Measurements from ENCODE around the gene RAB24. TPM values are rescaled to one million over a fixed set of nuclear protein-coding genes. Genes with fewer than 3 reads are reported as not detected.
A peak's percentile ranks its signal among the peaks of the same experiment; 100 is the strongest.
"Not testable (repeated sequence)": the region's sequence is repeated elsewhere in the genome, so short reads cannot be mapped to it uniquely, and the experiment has no call there.

Gene RAB24
- total and polyA plus RNA-seq, 2 donors from 2014 or later = 25.0 to 77.6 TPM

DNA sequence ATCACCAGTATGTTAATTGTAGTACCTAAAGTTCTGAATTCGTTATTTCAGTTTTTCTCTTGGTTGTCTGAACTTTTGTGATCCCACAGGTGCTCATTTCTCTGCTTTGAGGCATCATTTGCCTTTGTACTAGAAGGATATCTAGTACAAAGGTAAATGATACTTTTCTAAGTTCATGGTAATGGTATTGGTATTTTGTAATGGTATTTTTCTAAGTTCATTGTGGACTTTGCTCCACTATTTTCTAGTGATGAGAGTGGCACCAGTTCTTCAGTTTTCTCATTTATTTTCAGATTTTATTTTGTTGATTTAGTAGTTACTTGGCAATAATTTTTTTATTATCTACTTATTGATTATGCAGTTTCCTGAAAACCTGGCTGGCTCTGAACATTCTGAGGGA lies 42.0 kb downstream of the RAB24 start:
- H3K36me3 ChIP-seq (ENCODE audit: control insufficient read depth in 2 of 3, insufficient read depth in 3 of 3, low read length in 3 of 3) = peaks cover 5 to 14% (median 13%) of the 10 kb centered on the region in 3 donors
- H3K9ac ChIP-seq (ENCODE audit: low read length in 3 of 3) = no peak overlapping the region
- no peaks in the 10 kb centered on the region for H3K4me1 ChIP-seq (ENCODE audit: control insufficient read depth in 2 of 3, insufficient read depth in 2 of 3, low read depth in 1 of 3, low read length in 3 of 3)
- FAIRE-seq (no peak), DNase-seq (no peak)
- no peaks in the 10 kb centered on the region for H3K27me3 ChIP-seq (ENCODE audit: control insufficient read depth, insufficient read depth, low read length)
- no peak overlapping the region for H3K4me3 ChIP-seq (ENCODE audit: low read length in 3 of 3)
- no peak overlapping the region for H3K27ac ChIP-seq (ENCODE audit: low read depth in 2 of 2, low read length in 2 of 2)
- H3K9me3 ChIP-seq (ENCODE audit: control insufficient read depth in 2 of 3, insufficient read depth in 1 of 3, low read length in 3 of 3) = no peaks in the 10 kb centered on the region
- intact Hi-C loops (cut with DNase I) = no loop called here
- TF ChIP-seq, protein P1, sequence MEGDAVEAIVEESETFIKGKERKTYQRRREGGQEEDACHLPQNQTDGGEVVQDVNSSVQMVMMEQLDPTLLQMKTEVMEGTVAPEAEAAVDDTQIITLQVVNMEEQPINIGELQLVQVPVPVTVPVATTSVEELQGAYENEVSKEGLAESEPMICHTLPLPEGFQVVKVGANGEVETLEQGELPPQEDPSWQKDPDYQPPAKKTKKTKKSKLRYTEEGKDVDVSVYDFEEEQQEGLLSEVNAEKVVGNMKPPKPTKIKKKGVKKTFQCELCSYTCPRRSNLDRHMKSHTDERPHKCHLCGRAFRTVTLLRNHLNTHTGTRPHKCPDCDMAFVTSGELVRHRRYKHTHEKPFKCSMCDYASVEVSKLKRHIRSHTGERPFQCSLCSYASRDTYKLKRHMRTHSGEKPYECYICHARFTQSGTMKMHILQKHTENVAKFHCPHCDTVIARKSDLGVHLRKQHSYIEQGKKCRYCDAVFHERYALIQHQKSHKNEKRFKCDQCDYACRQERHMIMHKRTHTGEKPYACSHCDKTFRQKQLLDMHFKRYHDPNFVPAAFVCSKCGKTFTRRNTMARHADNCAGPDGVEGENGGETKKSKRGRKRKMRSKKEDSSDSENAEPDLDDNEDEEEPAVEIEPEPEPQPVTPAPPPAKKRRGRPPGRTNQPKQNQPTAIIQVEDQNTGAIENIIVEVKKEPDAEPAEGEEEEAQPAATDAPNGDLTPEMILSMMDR (IDR thresholded peaks at IDR 0.05; ENCODE audit: borderline replicate concordance, extremely low read depth, insufficient read depth) = no peak

DNA sequence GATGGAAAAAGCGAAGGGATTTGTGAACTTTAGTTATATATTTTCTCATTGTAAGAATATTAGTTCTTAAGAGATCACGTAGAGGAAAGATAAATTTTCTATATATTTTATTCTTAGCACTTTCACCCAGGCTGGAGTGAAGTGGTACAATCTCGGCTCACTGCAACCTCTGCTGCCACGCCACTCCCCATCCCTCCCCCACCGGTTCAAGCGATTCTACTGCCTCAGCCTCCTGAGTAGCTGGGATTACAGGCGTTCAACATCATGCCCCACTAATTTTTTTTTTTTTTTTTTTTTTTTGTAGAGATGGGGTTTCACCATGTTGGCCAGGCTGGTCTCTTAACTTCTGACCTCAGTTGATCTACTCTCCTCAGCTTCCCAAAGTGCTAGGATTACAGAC lies 42.6 kb downstream of the RAB24 start:
- H3K36me3 ChIP-seq (ENCODE audit: control insufficient read depth in 2 of 3, insufficient read depth in 3 of 3, low read length in 3 of 3) = peaks cover 5 to 11% (median 8%) of the 10 kb centered on the region in 3 donors
- no peak for FAIRE-seq
- intact Hi-C loops (cut with DNase I) = no loop called here

DNA sequence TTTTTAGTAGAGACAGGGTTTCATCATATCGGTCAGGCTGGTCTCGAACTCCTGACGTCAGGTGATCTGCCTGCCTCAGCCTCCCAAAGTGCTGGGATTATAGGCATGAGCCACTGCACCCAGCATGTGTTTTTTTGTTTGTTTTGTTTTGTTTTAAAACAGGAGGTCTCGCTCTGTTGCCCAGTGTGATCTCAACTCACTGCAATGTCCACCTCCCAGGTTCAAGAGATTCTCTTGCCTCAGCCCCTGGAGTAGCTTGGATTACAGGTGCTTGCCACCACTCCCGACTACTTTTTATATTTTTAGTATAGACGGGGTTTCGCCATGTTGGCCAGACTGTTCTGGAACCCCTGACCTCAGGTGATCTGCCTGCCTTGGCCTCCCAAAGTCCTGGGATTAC lies 44.8 kb downstream of the RAB24 start:
- H3K27me3 ChIP-seq (ENCODE audit: control insufficient read depth, insufficient read depth, low read length); H3K9me3 ChIP-seq (ENCODE audit: control insufficient read depth in 2 of 3, insufficient read depth in 1 of 3, low read length in 3 of 3); H3K27ac ChIP-seq (ENCODE audit: low read depth in 2 of 2, low read length in 2 of 2); intact Hi-C loops (cut with DNase I); H3K9ac ChIP-seq (ENCODE audit: low read length in 3 of 3); H3K36me3 ChIP-seq (ENCODE audit: control insufficient read depth in 2 of 3, insufficient read depth in 3 of 3, low read length in 3 of 3); FAIRE-seq; DNase-seq; H3K4me3 ChIP-seq (ENCODE audit: low read length in 3 of 3); H3K4me1 ChIP-seq (ENCODE audit: control insufficient read depth in 2 of 3, insufficient read depth in 2 of 3, low read depth in 1 of 3, low read length in 3 of 3): not testable (repeated sequence)

More for the DNA sequence above, 42.6 kb downstream of the RAB24 start:
- no peaks in the 10 kb centered on the region for H3K4me1 ChIP-seq (ENCODE audit: control insufficient read depth in 2 of 3, insufficient read depth in 2 of 3, low read depth in 1 of 3, low read length in 3 of 3)
- no peak overlapping the region for H3K27ac ChIP-seq (ENCODE audit: low read depth in 2 of 2, low read length in 2 of 2)
- no peak overlapping the region for H3K4me3 ChIP-seq (ENCODE audit: low read length in 3 of 3)
- TF ChIP-seq, protein P1 (IDR thresholded peaks at IDR 0.05; ENCODE audit: borderline replicate concordance, extremely low read depth, insufficient read depth) = no peak
- DNase-seq = peak in 1 of 5 donors; percentile 8
- no peaks in the 10 kb centered on the region for H3K27me3 ChIP-seq (ENCODE audit: control insufficient read depth, insufficient read depth, low read length)
- H3K9ac ChIP-seq (ENCODE audit: low read length in 3 of 3) = no peak overlapping the region
- H3K9me3 ChIP-seq (ENCODE audit: control insufficient read depth in 2 of 3, insufficient read depth in 1 of 3, low read length in 3 of 3) = no peaks in the 10 kb centered on the region

DNA sequence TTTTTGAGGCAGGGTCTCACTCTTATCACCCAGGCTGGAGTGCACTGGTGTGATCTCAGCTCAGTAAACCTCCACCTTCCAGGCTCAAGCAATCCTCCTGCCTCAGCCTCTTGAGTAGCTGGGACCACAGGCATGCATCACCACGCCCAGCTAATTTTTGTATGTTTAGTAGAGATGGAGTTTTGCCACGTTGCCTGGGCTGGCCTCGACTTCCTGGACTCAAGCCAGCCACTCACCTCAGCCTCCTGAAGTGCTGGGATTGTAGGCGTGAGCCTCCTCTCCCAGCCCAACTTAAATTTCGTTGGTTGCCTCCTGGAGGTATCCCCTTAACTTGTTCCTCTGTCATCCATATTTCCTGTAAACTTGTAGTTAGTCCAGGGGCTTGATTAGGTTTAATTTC lies 47.2 kb downstream of the RAB24 start:
- H3K27ac ChIP-seq (ENCODE audit: low read depth in 2 of 2, low read length in 2 of 2) = no peak overlapping the region
- H3K4me3 ChIP-seq (ENCODE audit: low read length in 3 of 3) = no peak overlapping the region
- FAIRE-seq (no peak), DNase-seq (no peak)
- H3K9me3 ChIP-seq (ENCODE audit: control insufficient read depth in 2 of 3, insufficient read depth in 1 of 3, low read length in 3 of 3) = no peaks in the 10 kb centered on the region
- H3K36me3 ChIP-seq (ENCODE audit: control insufficient read depth in 2 of 3, insufficient read depth in 3 of 3, low read length in 3 of 3) = peaks cover 10 to 26% (median 17%) of the 10 kb centered on the region in 3 donors
- TF ChIP-seq, protein P1 (IDR thresholded peaks at IDR 0.05; ENCODE audit: borderline replicate concordance, extremely low read depth, insufficient read depth) = no peak
- no peak overlapping the region for H3K9ac ChIP-seq (ENCODE audit: low read length in 3 of 3)
- intact Hi-C loops (cut with DNase I) = no loop called here
- no peaks in the 10 kb centered on the region for H3K27me3 ChIP-seq (ENCODE audit: control insufficient read depth, insufficient read depth, low read length)
- no peaks in the 10 kb centered on the region for H3K4me1 ChIP-seq (ENCODE audit: control insufficient read depth in 2 of 3, insufficient read depth in 2 of 3, low read depth in 1 of 3, low read length in 3 of 3)

Data from kidney (tissue), 14 donors.